GM19467 (cell line): ENCODE results near the gene GRK1.

ENCODE experiments used
- ATAC-seq: cut with Tn5 transposase; IDR thresholded peaks from one replicate; pipeline ENCODE4 v1.9.1; 2021; ENCODE audit warnings: mild to moderate bottlenecking, moderate library complexity; ENCODE audit not compliant: unreplicated experiment

The GRK1 gene

GRCh38 chr13:113649212-113649611 is 17.8 kb upstream of the GRK1 start:
- ATAC-seq = no peak

GRCh38 chr13:113650275-113650674 is 16.7 kb upstream of the GRK1 start:
- no peak for ATAC-seq

GRCh38 chr13:113650731-113651148 is 16.3 kb upstream of the GRK1 start:
- no peak for ATAC-seq

GRCh38 chr13:113651511-113652403 is 15.3 kb upstream of the GRK1 start:
- ATAC-seq = no peak

- no peak for ATAC-seq
These were observed 14.4 kb upstream of the GRK1 start for GRCh38 chr13:113652404-113653263.

GRCh38 chr13:113653264-113654174 is 13.5 kb upstream of the GRK1 start:
- no peak for ATAC-seq

GRCh38 chr13:113654175-113654560 is 12.9 kb upstream of the GRK1 start:
- ATAC-seq = no peak

- no peak for ATAC-seq
These were observed 12.3 kb upstream of the GRK1 start for GRCh38 chr13:113654591-113655345.

- ATAC-seq = no peak
These were observed 11.5 kb upstream of the GRK1 start for GRCh38 chr13:113655346-113656002.

- no peak for ATAC-seq
These were observed 10.9 kb upstream of the GRK1 start for GRCh38 chr13:113656003-113656588.

GRCh38 chr13:113656831-113657671 is 10.0 kb upstream of the GRK1 start:
- no peak for ATAC-seq

- ATAC-seq = no peak
These were observed 8.9 kb upstream of the GRK1 start, which contains the start of gene ATP4B for GRCh38 chr13:113657851-113658741. Gene ATP4B (minus strand): TSS chr13:113658198. CDS start chr13:113658144, 54 bp downstream.

GRCh38 chr13:113658836-113659235 is 8.2 kb upstream of the GRK1 start:
- ATAC-seq = no peak

GRCh38 chr13:113659337-113659736 is 7.7 kb upstream of the GRK1 start:
- ATAC-seq = no peak

GRCh38 chr13:113660066-113660465 is 7.0 kb upstream of the GRK1 start:
- ATAC-seq = no peak

- no peak for ATAC-seq
These were observed 5.5 kb upstream of the GRK1 start for GRCh38 chr13:113661509-113661908.

- no peak for ATAC-seq
These were observed 3.1 kb upstream of the GRK1 start for GRCh38 chr13:113663934-113664333.
